ENCODE data around the gene DNM3. TPM values are rescaled to one million over a fixed set of nuclear protein-coding genes. Genes with fewer than 3 reads are reported as not detected.

Gene DNM3
- total and polyA plus RNA-seq, 10 of the 15 experiments (the other 5 are each of a cell fraction or from before 2014, with no cell fraction given), result 0.03 to 1.5 (median 0.08) TPM; not detected in 3

GRCh38 chr1:172251486-172251885, 410.2 kb downstream of the DNM3 start:
- POLR2A ChIA-PET, result interaction anchor here (0.5 kb wide), 1 partner anchor 68 kb away, joined by 7 read pairs; no protein-coding TSS in a partner anchor
- Histone ChIP-seq H3K79me2 (ENCODE audit: control insufficient read depth, insufficient read depth, low read length) (no peaks in the 10 kb centered on the region), H2AFZ (ENCODE audit: control insufficient read depth, low read depth, low read length) (no peak overlapping the region), H3K36me3 (ENCODE audit: control insufficient read depth in 2 of 2, insufficient read depth in 2 of 2, low read length in 1 of 2) (no peaks in the 10 kb centered on the region), H3K4me2 (ENCODE audit: control insufficient read depth, insufficient read depth) (no peak overlapping the region), H3K27ac (ENCODE audit: control insufficient read depth, insufficient read depth) (no peak overlapping the region), H3K4me3 (no peak overlapping the region), H3K27me3 (replicated peaks in 1 of 2; ENCODE audit: control insufficient read depth in 2 of 2, insufficient read depth in 2 of 2, low read length in 1 of 2) (no peaks in the 10 kb centered on the region), H3K9ac (ENCODE audit: control insufficient read depth, insufficient read depth, low read length) (no peak overlapping the region), H3K4me1 (ENCODE audit: control insufficient read depth, insufficient read depth, low read length) (peaks cover 8% of the 10 kb centered on the region; the same call in 1 of the 2 replicates), H3K9me3 (replicated peaks; ENCODE audit: control insufficient read depth, insufficient read depth, low read length) (no peaks in the 10 kb centered on the region; the same call in 2 of the 3 replicates), H4K20me1 (ENCODE audit: control insufficient read depth, insufficient read depth) (no peaks in the 10 kb centered on the region)
- DNase-seq (ENCODE audit: low read depth, low spot score) (no peak), FAIRE-seq (no peak), ATAC-seq (no peak)
- CTCF ChIA-PET, result interaction anchor here (1.1 kb wide), 1 partner anchor 66 kb away, joined by 4 read pairs; no protein-coding TSS in a partner anchor
- no peak for TF ChIP-seq RFX5 (IDR thresholded peaks at IDR 0.05; ENCODE audit: low read depth, low read length)
- TF ChIP-seq ATF7 (IDR thresholded peaks at IDR 0.05; ENCODE audit: low read depth), result no peak
- TF ChIP-seq KDM1A (IDR thresholded peaks at IDR 0.05; ENCODE audit: borderline replicate concordance), result no peak
- TF ChIP-seq NR2C2 (IDR thresholded peaks at IDR 0.05; ENCODE audit: borderline replicate concordance, control insufficient read depth, insufficient read length, low read depth), result no peak
- no peak for TF ChIP-seq SRF (IDR thresholded peaks at IDR 0.05; ENCODE audit: low read depth in 2 of 2, low read length in 2 of 2)
- TF ChIP-seq SKIL (IDR thresholded peaks at IDR 0.05; ENCODE audit: low read depth, poor library complexity, severe bottlenecking), result no peak
- no peak for TF ChIP-seq TCF3 (IDR thresholded peaks at IDR 0.05; ENCODE audit: borderline replicate concordance, insufficient read depth, low read depth, low read length)
- no peak for TF ChIP-seq EGR1 (IDR thresholded peaks at IDR 0.05; ENCODE audit: borderline replicate concordance in 1 of 2, low read depth in 2 of 2, low read length in 2 of 2)
- no peak for TF ChIP-seq NBN (IDR thresholded peaks at IDR 0.05)
- 82% methylated on average over 1 of the region's 1 CpG for WGBS (ENCODE audit: insufficient coverage, insufficient replicate concordance, low lambda C conversion rate, missing lambda C conversion rate)
- intact Hi-C loops (cut with micrococcal nuclease; ENCODE audit: unreplicated experiment) (no loop called here), in situ Hi-C loops (cut with MboI) (no loop called here)
- RAD21 ChIA-PET (ENCODE audit: unreplicated experiment), result interaction anchor here (0.6 to 0.9 kb wide), 2 partner anchors 20 to 143 kb away, joined by 3 read pairs; no protein-coding TSS in a partner anchor
- BruUV-seq (replicated peaks), result no TSS peak
- SMC1A ChIA-PET (ENCODE audit: uncharacterized antibody, unreplicated experiment), result interaction anchor here (0.8 to 1.6 kb wide), 7 partner anchors 10 to 148 kb away, joined by 3 to 4 read pairs (median 4); no protein-coding TSS in a partner anchor

All from GM12878 (cell line).